ENCODE data around the gene HPX. TPM values are rescaled to one million over a fixed set of nuclear protein-coding genes. Genes with fewer than 3 reads are reported as not detected.

Gene HPX
- total RNA-seq, 4 donors from 2014 or later: 0.31 to 3.6 TPM; not detected in 2

DNA sequence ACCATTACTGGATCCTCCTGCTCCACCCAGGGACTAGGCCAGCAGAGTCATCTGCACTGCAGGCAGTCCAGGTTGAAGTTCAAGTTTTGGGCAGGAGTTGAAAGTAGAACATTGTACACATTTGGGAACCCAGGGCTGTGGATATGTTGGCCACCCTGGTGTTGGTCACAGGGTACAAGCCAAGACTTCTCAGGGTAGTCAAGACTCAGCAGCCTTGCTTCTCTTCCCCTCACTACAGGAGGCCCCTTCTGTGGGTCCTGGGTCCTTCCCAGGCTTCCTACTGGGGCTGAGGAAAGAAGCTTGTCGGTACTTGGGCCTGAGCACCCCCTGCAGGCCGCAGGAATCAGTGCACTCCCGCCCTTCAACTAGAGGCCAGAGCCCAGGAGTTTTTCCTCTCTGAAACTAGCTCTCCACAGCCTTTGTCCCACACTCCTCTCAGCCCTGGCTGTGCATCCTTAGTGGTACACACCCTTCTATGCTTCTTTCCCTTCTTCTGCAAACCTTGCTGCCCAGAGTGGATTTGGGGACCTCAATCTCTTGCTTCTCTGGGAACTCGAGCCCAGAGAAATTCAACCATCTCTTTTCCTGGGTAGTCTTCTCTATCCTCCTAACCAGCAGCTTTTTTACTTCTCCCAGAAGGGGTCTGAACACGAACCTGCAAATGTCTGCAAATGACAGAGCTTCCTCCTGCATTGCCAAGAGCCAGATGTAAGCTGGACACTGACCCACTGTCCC is 2.6 kb upstream of the HPX start:
- Histone ChIP-seq H3K27ac (no peak overlapping the region), H3K9me3 (no peaks in the 10 kb centered on the region), H3K36me3 (peaks cover 0 to 12% of the 10 kb centered on the region in 2 donors), H3K4me3 (no peak overlapping the region), H3K4me1 (no peaks in the 10 kb centered on the region), H3K27me3 (no peaks in the 10 kb centered on the region)
- ATAC-seq: peak; percentile 81
- 0 to 35% methylated on average over 1 to 2 of the region's 5 CpGs for WGBS, 2 donors (ENCODE audit: low coverage in 1 of 2)
- no peak for TF ChIP-seq POLR2AphosphoS5 (IDR thresholded peaks at IDR 0.05)
- TF ChIP-seq, protein P1, sequence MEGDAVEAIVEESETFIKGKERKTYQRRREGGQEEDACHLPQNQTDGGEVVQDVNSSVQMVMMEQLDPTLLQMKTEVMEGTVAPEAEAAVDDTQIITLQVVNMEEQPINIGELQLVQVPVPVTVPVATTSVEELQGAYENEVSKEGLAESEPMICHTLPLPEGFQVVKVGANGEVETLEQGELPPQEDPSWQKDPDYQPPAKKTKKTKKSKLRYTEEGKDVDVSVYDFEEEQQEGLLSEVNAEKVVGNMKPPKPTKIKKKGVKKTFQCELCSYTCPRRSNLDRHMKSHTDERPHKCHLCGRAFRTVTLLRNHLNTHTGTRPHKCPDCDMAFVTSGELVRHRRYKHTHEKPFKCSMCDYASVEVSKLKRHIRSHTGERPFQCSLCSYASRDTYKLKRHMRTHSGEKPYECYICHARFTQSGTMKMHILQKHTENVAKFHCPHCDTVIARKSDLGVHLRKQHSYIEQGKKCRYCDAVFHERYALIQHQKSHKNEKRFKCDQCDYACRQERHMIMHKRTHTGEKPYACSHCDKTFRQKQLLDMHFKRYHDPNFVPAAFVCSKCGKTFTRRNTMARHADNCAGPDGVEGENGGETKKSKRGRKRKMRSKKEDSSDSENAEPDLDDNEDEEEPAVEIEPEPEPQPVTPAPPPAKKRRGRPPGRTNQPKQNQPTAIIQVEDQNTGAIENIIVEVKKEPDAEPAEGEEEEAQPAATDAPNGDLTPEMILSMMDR (IDR thresholded peaks at IDR 0.05): peak; percentile 73 to 92 (median 80)

DNA sequence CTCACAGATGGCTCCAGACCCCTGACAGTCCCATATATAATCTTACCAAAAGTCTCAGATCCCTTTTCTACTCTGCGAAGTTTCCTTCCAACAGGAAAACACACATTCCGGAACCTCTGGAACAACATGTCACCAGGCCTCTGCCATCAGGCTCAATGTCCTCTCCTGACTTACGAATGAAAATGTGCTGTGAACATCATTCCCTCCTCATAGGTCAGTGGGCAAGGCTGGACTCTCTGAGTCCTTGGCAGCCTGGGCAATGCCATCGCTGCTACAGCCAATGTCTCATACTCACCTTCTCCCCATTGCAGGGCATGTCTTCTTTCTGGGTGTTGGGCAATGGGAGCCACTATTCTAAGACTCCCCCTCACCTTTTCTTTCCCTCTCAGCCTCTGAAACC is 1.7 kb upstream of the HPX start:
- no peaks in the 10 kb centered on the region for H3K27me3 ChIP-seq
- H3K9me3 ChIP-seq: no peaks in the 10 kb centered on the region
- H3K4me3 ChIP-seq: no peak overlapping the region
- no peak overlapping the region for H3K27ac ChIP-seq
- peaks cover 0 to 2% of the 10 kb centered on the region in 2 donors for H3K36me3 ChIP-seq
- 85 to 89% methylated on average over 2 to 4 of the region's 4 CpGs for WGBS, 2 donors (ENCODE audit: low coverage in 1 of 2)
- TF ChIP-seq, protein P1 (IDR thresholded peaks at IDR 0.05): no peak
- no peak for TF ChIP-seq EP300 (IDR thresholded peaks at IDR 0.05)
- TF ChIP-seq POLR2A (IDR thresholded peaks at IDR 0.05): no peak
- no peak for TF ChIP-seq POLR2AphosphoS5 (IDR thresholded peaks at IDR 0.05)
- no peaks in the 10 kb centered on the region for H3K4me1 ChIP-seq
- ATAC-seq: no peak

DNA sequence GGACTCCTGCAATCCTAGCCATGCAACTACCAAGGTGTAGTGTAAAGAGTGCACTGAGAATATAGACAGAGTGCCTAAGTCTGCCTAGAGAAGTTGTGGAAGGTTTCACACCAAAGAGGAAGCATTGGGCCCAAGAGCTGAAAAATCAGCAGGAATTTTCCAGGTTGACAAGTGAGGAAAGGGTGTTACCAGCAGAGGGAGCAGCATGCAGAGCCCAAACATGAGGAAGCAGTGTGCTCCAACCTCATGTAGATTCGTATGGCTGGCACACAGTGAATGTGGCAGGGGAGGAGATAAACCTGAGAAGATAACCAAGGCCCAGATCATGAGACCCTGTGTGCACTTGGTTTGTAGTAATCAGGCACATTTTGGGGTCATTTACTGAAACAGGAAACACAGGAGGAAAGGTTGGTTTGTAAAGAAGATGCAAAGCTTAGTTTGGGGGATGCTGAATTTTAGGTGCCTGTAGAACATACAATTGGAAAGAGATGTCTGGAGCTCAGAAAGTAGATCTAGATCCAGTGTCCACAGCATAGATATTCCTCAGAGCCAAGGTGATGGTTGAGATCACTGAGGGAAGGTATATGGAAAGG is 1.7 kb downstream of the HPX start:
- 0 to 11% methylated on average over 1 of the region's 1 CpG for WGBS, 2 donors (ENCODE audit: low coverage in 1 of 2)
- no peak overlapping the region for H3K4me3 ChIP-seq
- no peaks in the 10 kb centered on the region for H3K36me3 ChIP-seq
- no peak overlapping the region for H3K27ac ChIP-seq
- H3K27me3 ChIP-seq: no peaks in the 10 kb centered on the region
- H3K9me3 ChIP-seq: no peaks in the 10 kb centered on the region
- peak; percentile 45 for ATAC-seq
- TF ChIP-seq POLR2AphosphoS5 (IDR thresholded peaks at IDR 0.05): no peak
- TF ChIP-seq, protein P1 (IDR thresholded peaks at IDR 0.05): peak; percentile 31 to 71 (median 51)
- H3K4me1 ChIP-seq: no peaks in the 10 kb centered on the region

DNA sequence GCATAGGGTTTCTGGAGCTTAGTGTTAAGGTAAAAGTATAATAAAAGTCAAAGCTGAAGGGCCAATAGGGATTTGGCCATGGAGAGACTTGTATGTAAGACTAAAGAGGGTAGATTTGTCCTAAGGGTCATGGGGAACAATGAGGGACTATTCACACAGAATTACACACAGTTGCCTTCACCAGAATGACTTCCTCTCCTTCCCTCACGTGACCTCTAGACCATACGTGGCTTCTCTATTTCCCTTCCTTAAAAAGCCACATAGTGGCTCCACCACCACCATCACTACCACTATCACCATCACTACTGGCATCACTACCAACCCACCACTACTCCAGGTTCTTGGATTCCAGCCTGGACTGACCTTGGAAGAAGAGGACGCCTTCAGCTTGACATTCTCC is 2.8 kb downstream of the HPX start:
- H3K9me3 ChIP-seq: no peaks in the 10 kb centered on the region
- H3K27me3 ChIP-seq: no peaks in the 10 kb centered on the region
- 57 to 81% methylated on average over 3 of the region's 3 CpGs for WGBS, 2 donors (ENCODE audit: low coverage in 1 of 2)
- TF ChIP-seq POLR2A (IDR thresholded peaks at IDR 0.05): no peak
- TF ChIP-seq, protein P1 (IDR thresholded peaks at IDR 0.05): no peak
- TF ChIP-seq POLR2AphosphoS5 (IDR thresholded peaks at IDR 0.05): no peak
- TF ChIP-seq EP300 (IDR thresholded peaks at IDR 0.05): no peak
- H3K27ac ChIP-seq: no peak overlapping the region
- no peak for ATAC-seq
- no peak overlapping the region for H3K4me3 ChIP-seq
- no peaks in the 10 kb centered on the region for H3K36me3 ChIP-seq
- no peaks in the 10 kb centered on the region for H3K4me1 ChIP-seq

DNA sequence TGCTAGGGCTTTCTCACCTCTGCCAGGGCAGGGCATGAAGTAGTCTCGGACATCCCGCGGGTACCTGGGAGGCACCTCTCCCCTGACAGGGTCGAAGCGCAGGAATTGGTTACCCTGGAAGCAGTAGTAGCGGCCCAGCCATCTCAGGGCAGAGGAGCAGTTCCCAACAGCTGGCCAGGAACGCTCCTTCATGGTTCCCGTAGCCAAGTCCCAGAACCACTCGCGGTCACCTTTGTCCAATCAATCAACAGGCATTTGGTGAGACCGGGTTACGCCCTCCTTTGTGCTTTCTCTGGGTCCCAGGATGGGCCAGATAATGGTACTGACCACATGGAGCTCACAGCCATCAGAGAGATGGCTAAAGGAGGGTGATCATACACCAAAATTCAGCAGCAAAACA is 3.4 kb downstream of the HPX start:
- H3K27me3 ChIP-seq: no peaks in the 10 kb centered on the region
- WGBS, 2 donors (ENCODE audit: low coverage in 1 of 2): 88% methylated on average over 3 of the region's 12 CpGs; no CpG with 5 or more reads in 1 of the 2 donors
- H3K9me3 ChIP-seq: no peaks in the 10 kb centered on the region
- ATAC-seq: no peak
- H3K36me3 ChIP-seq: no peaks in the 10 kb centered on the region
- no peak overlapping the region for H3K4me3 ChIP-seq
- no peaks in the 10 kb centered on the region for H3K4me1 ChIP-seq
- H3K27ac ChIP-seq: no peak overlapping the region
- TF ChIP-seq POLR2AphosphoS5 (IDR thresholded peaks at IDR 0.05) (no peak), EP300 (IDR thresholded peaks at IDR 0.05) (no peak), POLR2A (IDR thresholded peaks at IDR 0.05) (no peak)
- TF ChIP-seq, protein P1 (IDR thresholded peaks at IDR 0.05): no peak

Data from gastroesophageal sphincter (tissue), 4 donors.